Measurements from ENCODE around the gene SPG7. TPM values are rescaled to one million over a fixed set of nuclear protein-coding genes. Genes with fewer than 3 reads are reported as not detected.
A peak's percentile ranks its signal among the peaks of the same experiment; 100 is the strongest.

Gene SPG7
- total RNA-seq, 1 donor from 2014 or later: 98.8 TPM

DNA sequence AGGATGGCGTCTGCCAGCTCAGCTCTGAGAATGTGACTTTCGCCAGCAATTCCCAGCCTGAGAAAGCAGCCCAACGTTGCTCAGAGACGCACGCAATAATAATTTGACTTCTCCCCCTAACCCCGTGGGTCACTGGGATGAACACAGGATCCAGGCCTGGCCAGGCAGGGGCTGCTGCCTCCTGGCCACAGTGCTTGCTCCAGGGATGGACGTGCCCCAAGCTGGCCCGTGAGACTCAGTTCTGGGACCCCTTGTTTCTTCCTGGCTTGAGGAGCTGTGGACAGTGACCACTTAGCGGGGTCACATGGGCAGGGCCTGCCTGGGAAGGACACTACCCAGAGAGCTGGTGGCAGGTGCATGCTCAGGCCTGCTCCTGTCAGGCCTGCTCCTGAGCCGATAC is 91.7 kb downstream of the SPG7 start:
- H3K4me3 ChIP-seq: no peak overlapping the region
- no peaks in the 10 kb centered on the region for H3K27me3 ChIP-seq (ENCODE audit: low read depth)
- peaks cover 12% of the 10 kb centered on the region for H3K4me1 ChIP-seq
- no peak overlapping the region for H3K27ac ChIP-seq
- no peaks in the 10 kb centered on the region for H3K36me3 ChIP-seq
- intact Hi-C loops (cut with DNase I): no loop called here
- DNase-seq (no peak), ATAC-seq (no peak)
- TF ChIP-seq, protein P1, sequence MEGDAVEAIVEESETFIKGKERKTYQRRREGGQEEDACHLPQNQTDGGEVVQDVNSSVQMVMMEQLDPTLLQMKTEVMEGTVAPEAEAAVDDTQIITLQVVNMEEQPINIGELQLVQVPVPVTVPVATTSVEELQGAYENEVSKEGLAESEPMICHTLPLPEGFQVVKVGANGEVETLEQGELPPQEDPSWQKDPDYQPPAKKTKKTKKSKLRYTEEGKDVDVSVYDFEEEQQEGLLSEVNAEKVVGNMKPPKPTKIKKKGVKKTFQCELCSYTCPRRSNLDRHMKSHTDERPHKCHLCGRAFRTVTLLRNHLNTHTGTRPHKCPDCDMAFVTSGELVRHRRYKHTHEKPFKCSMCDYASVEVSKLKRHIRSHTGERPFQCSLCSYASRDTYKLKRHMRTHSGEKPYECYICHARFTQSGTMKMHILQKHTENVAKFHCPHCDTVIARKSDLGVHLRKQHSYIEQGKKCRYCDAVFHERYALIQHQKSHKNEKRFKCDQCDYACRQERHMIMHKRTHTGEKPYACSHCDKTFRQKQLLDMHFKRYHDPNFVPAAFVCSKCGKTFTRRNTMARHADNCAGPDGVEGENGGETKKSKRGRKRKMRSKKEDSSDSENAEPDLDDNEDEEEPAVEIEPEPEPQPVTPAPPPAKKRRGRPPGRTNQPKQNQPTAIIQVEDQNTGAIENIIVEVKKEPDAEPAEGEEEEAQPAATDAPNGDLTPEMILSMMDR (IDR thresholded peaks at IDR 0.05): no peak
- no peaks in the 10 kb centered on the region for H3K9me3 ChIP-seq

DNA sequence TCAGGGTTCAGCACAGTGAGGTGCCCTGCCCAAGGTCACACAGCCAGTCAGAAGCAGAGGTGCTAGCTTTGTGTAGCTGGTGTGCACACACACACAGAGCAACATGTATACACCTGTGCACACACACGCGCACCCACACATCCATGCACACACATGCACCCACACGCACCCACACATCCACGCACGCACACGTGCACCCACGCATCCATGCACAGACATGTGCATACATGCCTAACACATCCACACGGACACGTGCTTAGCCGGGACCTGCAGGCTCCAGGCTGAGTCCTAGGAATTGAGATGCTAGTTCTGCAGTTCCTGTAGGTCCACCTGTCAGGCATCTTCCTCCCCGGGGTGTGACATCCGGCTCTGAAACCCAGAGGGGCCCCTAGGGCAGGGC is 92.2 kb downstream of the SPG7 start:
- H3K4me1 ChIP-seq: peaks cover 12% of the 10 kb centered on the region
- no peaks in the 10 kb centered on the region for H3K27me3 ChIP-seq (ENCODE audit: low read depth)
- TF ChIP-seq, protein P1 (IDR thresholded peaks at IDR 0.05): no peak
- H3K36me3 ChIP-seq: no peaks in the 10 kb centered on the region
- ATAC-seq (no peak), DNase-seq (no peak)
- intact Hi-C loops (cut with DNase I): no loop called here
- no peak overlapping the region for H3K27ac ChIP-seq
- H3K9me3 ChIP-seq: no peaks in the 10 kb centered on the region
- H3K4me3 ChIP-seq: no peak overlapping the region

DNA sequence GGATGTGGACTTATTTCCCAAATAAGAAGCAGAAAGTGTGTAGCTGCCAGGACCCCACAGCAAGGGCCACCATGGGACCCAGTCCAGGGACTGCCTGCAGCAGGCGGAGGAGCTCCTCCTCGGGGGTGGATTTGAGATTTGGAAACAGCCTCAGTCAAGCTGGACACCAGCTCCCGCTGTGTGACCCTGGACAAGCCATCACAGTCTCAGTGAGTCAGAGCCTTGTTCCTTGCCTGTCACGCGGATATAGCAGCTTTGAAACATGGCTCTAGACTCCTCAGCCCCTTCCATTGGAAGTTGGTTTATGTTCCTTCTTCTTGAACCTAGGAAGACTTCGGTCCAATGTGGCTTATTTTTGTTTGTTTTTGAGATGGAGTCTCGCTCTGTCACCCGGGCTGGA is 92.8 kb downstream of the SPG7 start:
- TF ChIP-seq, protein P1 (IDR thresholded peaks at IDR 0.05): no peak

DNA sequence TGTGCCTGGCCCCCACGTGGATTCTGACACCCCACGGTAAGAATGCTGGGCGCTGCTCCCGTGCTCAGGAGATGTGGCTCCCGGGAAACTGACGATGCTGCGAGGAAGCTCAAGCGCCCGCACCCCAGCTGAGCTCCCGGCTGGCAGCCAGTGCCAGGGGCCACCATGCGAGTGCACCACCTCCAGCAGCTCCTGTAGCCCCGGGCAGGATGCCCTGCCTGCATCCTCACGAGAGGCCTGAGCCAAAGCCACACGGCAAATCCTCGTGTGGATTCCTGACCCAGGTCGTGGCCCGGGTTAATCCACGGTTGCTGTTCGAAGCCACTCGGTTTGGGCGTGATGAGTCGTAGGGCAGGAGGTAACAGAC is 93.7 kb downstream of the SPG7 start:
- ATAC-seq (no peak), DNase-seq (no peak)
- no peaks in the 10 kb centered on the region for H3K36me3 ChIP-seq

More for the DNA sequence above, 92.8 kb downstream of the SPG7 start:
- Histone ChIP-seq H3K36me3 (no peaks in the 10 kb centered on the region), H3K27me3 (ENCODE audit: low read depth) (no peaks in the 10 kb centered on the region), H3K9me3 (no peaks in the 10 kb centered on the region), H3K27ac (no peak overlapping the region), H3K4me3 (no peak overlapping the region), H3K4me1 (peaks cover 12% of the 10 kb centered on the region)
- intact Hi-C loops (cut with DNase I): no loop called here
- no peak for ATAC-seq
- no peak for DNase-seq

DNA sequence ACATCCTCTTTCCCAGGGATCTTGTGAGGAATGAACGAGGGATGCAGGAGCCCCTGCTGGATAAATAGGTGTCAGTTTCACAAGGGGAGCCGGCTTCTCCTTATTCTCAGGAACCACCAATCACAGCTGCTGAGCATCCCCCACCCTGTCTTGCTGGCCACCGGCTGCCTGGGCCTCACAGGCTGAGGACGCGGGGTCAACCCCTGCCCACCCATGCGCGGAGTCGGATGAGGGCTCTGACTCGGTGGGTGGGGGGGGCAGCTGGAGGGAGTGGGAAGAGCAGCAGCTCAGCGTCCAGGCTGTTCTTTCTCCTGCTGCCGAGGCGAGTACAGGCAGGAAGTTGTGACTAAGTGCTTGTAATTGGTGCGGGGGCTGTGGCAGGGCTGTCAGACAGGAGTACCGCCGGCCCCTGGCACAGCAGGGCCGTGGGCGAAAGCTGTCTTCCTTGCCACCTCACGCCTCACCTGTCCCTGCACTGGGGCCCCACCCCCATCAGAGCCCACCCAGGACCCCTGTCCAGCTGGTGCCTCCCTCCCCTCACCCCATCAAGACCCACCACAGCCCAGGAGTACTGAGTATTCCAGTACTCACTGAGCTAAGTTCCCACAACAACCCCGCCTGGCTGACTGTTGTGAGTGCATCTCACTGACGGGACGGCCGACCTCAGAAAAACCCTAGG is 94.2 kb downstream of the SPG7 start:
- ATAC-seq: peak; percentile 37 to 72
- intact Hi-C loops (cut with DNase I): no loop called here
- Histone ChIP-seq H3K4me3 (no peak overlapping the region), H3K9me3 (no peaks in the 10 kb centered on the region), H3K4me1 (peaks cover 12% of the 10 kb centered on the region), H3K27me3 (ENCODE audit: low read depth) (no peaks in the 10 kb centered on the region), H3K27ac (no peak overlapping the region), H3K36me3 (no peaks in the 10 kb centered on the region)
- no peak for DNase-seq
- TF ChIP-seq, protein P1 (IDR thresholded peaks at IDR 0.05): no peak

More for the DNA sequence above, 93.7 kb downstream of the SPG7 start:
- Histone ChIP-seq H3K4me1 (peaks cover 12% of the 10 kb centered on the region), H3K9me3 (no peaks in the 10 kb centered on the region), H3K27ac (no peak overlapping the region), H3K4me3 (no peak overlapping the region), H3K27me3 (ENCODE audit: low read depth) (no peaks in the 10 kb centered on the region)
- intact Hi-C loops (cut with DNase I): no loop called here
- TF ChIP-seq, protein P1 (IDR thresholded peaks at IDR 0.05): no peak
